Femur (tissue), 1 donor: ENCODE results near the gene FCHSD1.

Experiments used
- DNase-seq: peaks from one replicate; pipeline ENCODE4 v3.0.0-alpha.2; 2017

The FCHSD1 gene

DNA sequence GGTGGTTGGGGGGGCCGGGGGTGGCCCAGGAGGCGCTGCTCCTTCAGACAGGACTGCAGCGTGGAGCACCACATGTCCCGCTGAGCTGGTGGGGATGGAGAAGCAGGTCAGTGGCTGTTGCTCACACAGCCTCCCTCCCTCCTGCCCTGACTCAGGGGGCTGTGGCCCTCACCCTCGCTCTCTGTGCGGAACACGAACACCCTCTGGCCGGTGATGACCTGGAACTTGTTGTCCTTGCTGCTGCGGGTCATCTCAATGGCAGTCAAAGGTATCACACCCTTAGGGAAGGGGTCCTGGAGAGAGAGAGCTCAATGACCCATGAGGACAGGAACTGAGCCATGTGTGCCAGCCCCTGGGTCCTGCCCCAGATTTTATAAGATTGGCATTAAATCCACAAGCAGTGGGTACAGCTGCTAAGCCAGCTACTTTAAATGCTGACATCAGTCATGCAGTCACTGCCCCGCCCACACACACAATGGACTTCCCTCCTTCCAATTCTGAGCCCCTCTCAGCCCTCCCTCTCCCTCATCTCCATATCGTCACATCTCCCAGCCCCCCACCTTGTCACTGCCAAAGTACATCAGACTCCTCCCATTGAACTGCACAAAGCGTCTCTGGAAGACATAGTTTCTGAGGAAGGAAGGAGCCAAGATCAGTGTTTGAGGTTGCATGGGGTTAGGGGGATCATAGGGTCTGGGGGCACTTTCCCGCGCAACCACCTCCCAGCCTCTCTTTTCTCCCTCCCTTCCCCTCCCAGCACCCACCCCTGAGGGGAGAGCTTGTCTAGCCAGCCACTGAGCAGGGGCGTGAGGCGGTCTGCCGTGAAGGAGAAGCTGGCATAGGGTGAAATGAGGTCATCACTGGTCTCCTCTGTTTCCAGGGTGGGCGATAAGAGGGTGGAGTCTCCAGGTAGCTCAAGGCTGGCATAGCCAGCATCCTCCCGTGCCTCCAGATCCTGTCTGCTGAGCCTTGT, 21.9 kb upstream of the FCHSD1 start:
- no peak for DNase-seq

DNA sequence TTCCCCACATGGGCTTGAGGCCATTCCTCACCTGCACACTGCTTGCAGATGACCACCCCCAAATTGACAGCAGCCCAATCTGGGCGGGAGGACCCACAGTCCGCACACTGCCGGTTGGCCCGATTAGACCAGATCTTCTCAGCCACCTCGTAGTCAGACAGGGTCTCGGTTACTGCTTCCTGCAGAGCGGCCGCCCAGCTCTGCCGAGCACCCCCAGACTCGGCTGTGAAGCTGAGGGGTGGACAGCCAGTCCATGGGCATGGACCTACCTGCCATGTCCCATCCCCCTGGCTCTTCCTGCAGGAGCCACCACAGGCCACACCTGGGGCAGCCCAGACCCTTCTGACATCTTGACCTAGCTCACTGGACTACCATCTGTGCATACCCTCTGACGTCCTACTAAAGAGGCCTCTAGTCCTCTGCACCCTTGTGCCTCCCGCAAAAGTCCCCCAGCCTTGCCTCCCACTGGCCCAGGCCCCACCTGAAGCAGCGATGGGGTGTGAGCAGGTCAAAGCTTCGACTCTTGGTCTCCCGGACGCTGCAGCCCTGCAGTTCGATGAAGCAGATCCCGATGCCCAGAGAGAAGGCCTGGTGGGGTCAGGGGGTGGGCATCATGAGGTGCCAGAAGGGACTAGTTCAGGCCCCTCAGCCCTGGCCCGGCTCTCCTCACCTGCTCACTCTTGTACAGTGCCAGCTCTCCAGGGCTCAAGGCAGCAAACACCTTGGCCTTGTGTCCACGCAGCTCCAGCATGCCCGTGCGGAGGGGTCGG, 21.0 kb upstream of the FCHSD1 start:
- no peak for DNase-seq

DNA sequence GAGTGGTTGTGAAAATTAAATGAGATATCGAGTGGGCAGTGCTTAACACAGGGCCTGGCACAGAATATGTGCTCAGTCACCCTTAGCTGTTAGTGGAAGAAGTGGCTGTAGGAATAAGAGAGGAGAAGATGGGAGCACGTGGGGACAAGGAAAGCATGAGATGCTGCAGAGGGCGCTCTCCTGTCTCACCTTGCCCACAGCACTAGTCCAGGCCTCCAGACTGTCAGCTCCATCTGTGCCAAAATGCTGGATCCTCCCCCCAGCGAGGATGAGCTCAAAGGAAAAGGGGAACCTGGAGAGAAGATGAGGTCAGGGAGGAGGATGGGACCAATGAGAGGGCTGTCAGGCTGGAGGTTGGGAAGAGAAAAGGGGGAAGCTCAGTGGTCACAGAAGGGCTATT, 18.3 kb upstream of the FCHSD1 start:
- no peak for DNase-seq

DNA sequence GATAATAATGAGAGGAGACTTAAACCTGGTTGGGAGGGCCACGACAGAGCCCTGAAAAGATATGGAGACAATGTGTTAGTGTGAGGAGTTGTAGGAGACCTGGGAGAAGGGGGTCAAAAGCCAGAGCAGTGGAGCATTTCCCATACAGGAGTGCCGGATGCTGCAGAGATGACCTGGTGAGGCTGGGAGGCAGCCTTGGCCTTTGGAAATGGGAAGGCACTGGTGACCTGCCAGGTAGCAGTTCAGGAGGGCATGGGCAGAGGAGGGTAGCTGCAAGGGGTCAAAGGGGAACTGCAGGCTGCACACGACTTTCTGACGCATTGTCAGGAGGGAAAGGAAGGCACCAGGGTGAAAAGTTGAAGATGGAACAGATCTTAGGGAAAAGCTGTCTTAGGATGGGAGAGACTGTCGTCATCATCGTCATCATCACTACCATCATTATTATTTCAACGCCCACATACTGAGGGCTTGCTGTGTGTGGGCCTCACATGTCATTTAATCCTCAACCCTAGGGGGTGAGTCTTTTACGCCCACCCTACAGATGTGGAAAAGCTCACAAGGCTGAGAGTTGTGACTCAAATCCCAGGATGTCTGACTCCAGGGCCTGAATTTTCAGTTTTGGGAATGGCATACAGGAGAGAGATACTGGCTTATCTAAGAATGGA, 17.5 kb upstream of the FCHSD1 start:
- no peak for DNase-seq

DNA sequence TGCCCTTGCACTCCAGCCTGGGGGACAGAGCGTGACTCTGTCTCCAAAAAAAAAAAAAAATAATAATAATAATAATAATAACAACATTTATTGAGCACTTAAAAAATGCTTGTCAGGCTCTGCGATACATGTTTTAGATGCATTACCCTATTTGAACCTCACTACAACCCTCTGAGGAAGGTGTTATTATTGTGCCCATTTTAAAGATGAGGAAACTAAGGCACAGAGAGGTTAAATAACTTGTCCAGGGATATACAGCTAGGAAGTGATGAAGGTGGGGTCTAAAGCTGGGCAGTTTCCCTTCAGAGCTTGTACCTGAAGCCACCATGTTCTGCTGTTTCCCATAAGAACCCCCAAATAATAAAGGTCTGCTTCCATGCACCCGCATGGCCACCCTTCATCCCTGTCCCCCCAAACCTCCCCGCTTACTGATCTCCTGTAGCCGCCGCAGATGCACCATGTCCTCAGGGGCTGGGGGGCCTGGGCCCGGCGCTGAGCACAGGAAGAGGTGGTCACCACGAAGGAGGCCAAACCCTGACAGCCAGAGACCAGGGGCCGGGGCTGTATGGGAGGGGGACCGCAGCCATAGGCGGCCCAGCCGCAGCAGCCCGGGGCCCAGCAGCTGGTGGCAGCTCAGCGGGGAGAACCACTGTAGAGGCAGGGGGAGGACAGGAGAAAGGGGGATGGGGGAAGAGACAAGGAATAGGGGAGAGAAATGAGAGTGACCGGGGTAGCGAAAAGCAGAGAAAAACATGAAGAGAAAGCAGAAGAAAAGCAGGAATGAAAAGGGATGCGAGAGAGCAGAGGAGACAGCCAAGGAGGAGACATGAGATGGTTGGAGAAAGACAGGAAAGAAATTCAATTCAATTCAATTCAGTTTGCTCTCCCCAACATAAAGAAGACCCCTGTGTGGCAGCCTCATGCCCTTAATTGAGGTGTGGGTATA, 15.1 kb upstream of the FCHSD1 start:
- no peak for DNase-seq

DNA sequence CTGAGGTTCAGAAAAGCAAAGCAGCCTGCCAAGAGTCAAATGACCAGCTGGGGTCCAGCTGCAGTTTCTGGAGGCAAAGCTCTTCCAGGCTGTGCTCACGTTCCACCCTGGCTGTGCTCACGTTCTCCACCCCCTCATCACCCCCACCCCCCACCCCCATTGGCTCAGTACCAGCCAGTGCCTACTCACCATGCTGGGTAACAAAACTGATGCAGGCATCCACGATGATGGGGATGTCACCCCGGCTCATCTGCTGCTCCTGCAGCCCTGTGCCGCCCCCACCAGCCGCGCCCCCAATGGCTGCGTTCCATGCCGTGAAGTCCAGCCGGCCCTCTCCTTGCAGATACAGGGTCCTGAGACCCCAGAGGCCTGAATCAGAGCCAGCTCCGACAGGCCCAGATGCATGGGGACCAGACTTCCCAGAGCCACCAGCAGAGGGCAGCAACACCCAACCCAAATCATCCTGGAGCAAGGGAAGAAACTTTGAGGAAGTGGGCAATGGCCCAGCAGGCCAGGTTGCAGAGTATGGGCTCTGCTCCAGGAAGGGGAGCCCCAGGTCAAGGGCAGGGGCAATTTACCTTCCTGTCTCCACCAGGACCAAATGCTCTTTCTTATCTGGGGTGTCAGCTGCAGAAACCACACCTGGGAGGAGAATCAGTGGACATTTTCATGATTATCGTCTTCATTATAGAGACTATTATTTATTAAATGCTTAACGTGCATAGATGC, 13.7 kb upstream of the FCHSD1 start:
- peak; percentile 84 for DNase-seq

DNA sequence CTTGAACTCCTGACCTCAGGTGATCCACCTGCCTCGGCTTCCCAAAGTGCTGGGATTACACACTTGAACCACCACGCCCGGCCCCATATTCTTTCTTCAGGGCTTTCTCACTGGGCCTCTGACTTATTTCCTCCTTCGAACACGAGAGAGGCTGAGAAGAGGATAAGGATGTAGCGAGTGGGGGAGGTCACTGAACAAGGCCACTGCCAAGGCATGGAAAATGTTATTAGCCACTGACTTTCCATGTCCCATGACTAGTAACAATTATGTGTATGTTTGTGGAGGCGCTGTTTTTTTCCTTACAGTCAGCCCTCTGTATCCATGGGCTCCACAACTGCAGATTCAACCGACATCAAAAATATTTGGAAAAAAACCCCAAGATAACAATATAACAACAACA, 12.3 kb upstream of the FCHSD1 start:
- no peak for DNase-seq

DNA sequence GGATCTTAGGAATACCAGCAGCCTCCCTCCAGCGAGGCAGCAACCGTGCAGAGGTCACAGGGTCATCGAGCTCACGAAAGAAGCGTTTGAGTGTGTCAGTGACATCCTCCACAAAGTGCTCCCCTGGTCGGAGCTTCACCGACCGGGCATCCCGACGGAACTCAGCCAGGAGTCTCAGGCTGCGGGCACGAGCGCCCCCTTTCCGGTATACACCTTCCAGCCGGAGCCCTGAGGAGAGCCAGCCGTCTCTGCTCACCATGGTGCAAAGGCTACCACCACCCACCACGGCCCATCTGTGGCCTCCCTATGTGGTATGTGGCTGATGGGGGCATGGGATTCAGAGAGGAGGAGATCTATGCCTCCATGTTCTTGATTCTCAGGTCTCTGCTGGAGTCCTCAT, 10.8 kb upstream of the FCHSD1 start:
- no peak for DNase-seq

DNA sequence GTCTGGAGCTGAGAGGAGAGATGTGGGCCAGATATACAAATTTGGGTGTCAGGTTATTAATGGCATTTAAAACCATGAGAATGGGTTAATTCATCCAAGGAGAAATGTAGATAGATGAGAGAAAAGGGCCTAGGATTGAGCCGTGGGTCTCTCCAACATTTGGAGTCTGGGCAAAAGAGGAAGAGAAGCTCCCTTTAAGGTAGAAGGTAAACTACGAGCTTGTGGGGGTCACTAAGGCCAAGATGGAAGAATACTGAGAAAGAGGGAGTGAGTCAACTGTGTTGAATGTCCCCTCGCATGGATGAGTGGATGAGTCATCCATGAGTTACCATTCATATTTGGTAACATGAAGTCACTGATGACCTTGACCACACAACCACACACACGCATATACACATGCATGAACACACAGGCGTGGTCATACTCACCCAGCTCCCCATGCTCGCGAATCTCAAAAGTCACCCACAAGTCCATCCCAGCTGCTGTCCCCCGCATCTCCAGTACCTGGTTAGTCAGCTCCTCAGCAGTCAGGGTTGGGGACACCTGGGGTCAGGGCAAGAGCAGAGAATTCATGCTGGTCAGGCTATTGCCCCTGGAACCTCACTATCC, 6.8 kb upstream of the FCHSD1 start:
- no peak for DNase-seq

DNA sequence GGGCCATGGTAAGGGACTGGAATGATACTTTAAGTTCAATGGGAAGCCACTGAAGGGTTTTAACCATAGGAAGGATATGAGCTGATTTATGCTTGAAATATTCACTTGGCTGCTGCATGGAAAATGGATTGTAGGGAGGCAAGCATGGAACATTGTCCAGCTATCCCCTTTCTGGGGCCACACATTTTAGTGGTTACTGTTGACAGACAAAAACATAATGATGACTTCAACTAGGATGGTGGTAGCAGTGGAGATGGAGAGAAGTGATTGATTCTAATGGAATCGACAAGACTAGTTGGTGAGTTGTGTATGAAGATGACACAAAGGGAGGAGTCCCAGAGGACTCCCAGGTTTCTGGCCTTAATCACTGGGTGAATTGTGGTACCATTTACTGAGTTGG, 6.2 kb upstream of the FCHSD1 start:
- DNase-seq, result no peak

DNA sequence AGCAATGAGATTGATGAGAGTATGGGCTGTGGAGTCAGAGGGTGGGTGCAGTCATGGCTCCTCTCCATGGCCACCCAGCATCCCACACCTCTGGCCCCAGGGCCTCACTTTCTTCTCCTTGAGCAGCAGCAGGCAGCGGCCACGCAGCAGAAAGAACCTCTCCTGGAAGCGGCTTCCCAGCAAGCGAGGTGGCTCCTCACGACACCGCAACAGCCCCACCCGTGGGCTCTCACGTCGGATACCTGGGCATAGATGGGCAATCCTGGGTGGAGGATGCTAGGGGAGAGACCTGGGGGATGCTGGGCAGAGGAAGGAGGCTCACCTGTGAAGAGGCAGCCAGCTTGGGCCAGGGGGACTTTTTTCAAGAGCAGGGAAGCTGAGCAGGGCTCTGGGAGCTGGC, 5.2 kb upstream of the FCHSD1 start:
- DNase-seq, result no peak

DNA sequence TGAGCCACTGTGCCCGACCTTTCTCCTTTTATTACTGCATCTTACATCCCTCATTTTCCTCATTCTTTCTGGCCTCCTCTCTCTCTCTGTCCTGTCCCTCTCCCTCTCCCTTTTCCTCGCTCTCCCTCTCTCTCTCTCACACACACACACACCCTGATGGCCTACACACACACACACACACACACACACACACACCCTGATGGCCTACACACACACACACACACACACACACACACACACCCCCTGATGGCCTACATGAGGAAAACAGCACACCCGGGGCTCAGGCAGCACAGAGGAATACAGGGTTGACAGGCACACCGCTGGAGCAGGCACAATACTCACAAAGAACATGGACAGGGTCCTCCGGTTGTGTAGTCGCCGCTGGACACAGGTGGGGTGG, 3.8 kb upstream of the FCHSD1 start:
- no peak for DNase-seq

DNA sequence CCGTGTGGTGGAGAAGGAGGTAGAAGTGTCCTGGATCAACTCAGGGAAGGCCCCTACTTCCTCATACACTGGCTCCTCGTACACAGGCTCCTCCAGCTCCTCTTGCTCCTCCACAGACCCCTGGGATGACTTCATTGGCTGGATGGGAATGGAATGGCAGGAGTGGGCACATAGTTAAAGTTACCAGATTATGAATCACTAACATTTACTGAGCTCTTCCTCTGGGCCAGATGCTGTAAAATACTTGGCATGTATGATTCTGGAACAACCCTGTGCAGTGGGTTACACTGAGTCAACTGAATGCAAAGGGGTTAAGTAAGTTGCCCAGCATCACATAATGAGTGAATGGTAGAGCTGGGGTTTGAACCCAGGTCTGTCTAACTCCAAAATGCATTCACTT, 3.1 kb upstream of the FCHSD1 start:
- no peak for DNase-seq

DNA sequence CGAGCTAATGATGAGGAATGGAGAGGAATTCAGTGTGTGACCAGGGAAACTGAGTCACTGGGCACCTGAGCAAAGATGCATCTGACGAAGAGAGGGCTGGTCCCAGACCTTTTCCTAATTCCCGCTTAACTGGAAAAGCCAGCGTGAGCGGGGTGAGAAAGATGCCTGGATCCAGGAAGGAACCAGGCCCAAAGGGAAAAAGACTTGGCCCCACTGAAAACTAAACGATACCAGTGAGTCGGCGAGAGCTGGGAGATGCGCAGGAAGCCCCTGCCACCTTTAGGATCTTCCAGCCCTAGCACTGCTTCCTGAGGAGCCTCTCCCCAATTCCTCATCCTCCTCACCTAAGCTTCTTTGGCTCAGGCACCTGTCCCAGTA, 499 bp upstream of the FCHSD1 start:
- no peak for DNase-seq

DNA sequence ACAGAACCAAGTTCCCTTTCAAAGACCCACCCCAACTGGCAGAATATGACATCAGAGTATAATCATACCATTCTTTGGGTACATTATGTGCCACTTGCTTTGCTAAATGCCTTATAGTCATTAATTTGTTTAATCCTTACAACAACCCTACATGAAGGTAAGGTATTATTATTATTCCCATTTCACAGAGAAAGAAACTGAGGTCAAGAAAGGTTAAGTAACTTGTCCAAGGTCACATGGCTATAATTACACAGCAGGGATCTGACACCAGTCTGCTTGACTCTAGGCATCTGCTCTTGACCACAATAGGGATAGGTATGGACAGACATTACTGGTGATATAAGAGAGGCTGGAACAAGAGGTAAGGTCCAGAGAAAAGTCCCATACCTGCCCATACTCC, 1.2 kb downstream of the FCHSD1 start:
- no peak for DNase-seq

DNA sequence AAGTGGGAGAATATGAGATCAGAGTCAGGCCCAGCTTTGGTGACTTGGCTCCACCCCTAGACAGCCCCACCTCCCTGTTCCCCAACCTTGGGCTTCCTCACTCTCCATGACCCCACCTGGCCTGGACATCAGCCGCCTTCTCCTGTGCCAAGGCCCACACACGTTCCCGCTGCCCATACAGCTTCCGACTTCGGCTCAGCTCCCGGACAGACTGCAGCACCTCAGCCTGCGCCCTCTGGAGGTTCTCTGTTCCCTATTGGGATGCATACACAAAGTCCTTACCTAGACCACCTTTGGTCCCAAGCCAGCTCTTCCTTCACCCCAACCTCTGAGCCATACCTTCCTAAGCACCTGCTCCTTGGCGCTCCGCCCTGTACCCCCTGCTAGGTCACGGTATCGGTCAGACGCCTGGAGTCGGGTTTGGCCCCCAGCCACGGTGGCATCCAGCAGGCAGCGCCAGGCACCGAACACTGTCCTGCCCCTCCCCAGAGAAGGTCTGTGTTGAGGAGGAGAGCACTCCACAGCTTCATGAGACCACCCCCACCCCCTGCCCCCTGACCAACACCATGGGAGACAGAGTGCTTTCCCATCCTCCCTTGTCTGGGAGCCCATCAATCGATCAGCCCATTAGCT, 2.0 kb downstream of the FCHSD1 start:
- DNase-seq, result no peak

DNA sequence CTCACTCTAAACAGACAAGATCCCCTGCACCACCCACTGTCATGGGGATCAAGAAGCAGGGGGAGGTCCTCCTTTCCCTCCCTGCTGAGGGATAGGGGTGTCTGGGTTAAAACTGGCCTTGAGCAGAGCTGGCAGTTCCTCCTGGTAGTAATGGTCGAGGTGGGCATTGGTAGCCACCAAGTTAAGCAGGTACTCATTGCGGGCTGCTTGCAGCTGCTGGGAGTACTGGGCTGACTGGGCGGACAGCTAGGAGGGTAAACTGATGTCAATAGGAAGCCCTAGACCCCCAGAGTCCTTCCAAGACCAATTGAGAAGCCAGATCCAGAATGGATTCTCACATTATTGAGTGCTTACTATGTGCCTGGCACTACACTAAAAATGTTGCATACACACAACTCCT, 3.4 kb downstream of the FCHSD1 start:
- DNase-seq, result no peak

DNA sequence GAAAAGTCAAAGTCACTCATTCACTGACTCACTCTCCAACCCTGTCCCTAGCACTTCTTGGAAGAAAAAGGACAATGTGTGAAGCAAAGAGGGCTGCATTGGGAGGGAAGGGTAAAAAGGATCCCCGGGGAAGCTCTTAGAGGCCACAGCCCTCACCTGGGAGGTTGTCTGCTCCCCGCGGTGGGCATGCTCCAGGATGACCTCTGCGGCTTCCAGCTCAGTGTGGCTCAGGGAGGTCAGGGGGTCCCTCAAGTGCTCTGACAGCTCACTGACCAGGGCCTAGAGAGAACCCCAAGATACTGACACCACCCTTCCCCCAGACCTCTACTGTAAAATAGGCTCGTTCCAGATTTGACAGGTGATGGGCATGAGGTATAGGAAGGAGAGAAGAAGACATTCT, 4.0 kb downstream of the FCHSD1 start:
- DNase-seq, result no peak

DNA sequence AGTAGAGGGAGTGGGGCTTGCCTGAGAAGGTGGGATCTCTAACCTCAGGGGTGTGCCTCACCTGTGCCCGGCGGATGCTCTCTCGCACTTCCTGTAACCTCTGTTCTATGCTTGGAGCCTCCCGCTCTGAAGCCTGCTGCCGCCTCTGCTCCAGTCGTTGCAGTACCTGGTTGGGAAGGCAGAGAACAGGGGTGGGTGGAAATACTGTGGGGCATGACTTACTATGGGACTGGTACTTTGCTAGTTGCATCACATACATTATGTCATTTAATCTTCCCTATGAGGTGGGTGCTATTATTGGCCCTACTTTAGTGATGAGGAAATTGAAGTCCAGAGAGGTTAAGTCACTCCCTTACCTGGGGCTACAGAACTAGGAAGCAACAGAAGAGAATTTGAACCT, 5.2 kb downstream of the FCHSD1 start:
- no peak for DNase-seq

DNA sequence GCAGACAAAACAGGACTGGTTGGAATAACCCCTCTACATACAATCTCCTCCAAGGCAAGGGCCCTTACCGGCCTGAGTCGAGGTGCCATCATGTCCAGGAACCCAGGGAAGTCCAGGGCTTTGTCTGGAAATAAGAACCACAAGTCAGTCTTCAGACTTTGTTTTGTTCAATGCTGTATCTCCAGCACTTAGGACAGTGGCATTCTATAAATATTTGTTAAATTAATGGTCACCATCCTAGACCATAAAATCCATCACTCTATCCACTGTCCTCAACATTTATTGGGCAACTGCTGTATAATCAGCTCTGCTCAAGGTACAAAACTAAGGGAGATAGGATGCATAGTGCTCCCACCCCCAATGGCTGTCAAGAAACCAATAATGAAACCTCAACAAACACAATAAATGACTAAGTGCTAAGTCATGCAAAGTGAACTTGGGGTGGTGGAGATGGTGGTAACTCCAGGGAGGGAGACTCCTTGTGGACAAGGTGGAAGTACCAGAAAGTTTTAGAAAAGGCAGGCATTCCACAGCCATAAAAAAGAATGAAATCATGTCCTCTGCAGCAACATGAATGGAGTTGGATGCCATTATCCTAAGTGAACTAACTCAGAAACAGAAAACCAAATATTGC, 9.5 kb downstream of the FCHSD1 start:
- DNase-seq, result no peak
